ENCODE measurements around the gene LLCFC1.

LLCFC1 gene

DNA sequence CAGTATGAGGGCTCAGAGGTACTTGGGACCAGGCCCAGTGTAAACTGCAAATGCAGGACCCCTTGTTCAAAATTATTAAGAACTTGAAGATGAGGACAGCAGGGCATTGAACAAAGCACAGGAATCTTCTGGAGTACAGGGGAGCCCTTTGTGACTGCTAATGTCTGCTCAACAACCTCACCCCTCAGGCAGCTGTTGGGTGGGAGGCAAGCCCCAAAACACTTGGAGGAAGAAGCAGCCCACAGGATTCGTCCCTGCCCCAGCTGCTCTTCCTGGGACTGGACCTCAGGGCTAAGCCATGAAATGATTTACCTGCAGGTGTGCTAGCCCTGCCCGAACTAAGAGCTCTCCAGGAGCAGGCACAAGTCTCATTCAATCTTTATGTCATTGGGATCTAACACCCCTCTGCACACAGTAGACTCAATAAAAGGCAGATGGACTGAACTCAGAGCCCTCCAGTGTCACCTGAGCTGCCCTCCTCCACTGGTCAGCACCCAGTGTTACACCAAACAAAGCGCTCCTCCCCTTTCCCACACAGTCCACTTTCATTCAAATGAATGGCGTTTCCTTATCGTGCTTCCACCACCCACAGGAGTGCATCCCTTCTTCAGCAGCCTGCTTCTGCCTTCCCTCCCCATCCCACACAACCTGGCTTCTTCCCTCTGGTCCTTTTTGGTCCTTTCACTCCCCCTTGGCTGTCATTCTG lies 6.7 kb upstream of the LLCFC1 start:
- TF ChIP-seq Cebpa-rat (IDR thresholded peaks at IDR 0.05) = no peak
- H4K20me1 ChIP-seq = no peaks in the 10 kb centered on the region

DNA sequence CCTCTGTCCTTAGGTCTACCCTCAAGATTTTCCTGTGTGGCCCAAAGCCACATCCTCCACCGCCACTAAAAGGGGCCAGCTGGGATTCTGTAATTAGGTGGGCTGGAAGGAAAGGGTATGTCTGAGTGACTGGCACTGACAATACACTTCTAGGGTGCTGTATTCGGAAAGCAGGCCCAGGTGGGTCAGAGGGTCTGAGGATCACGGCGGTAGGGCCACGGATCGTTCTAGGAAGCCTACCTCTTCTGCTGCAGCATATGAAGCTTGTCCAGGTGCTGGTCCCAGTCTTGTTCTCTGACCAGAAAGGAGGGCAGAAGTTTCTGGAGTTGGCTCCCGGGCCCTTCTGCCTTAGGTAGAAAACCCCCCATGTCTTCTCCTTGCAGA lies 6.2 kb upstream of the LLCFC1 start:
- Histone ChIP-seq H3K36me3 (peaks cover 0 to 2% (median 0%) of the 10 kb centered on the region in 11 experiments; a peak in 1 of 22 replicates), H3K4me2 (peak overlapping the region; percentile 10 to 80 (median 67); a peak in 20 of 22 replicates), H4K20me1 (no peaks in the 10 kb centered on the region), H3K9ac (no peak overlapping the region), H3K4me1 (peaks cover 21 to 34% (median 31%) of the 10 kb centered on the region in 10 experiments), H3K4me3 (no peak overlapping the region), H3K27me3 (no peaks in the 10 kb centered on the region), H3K27ac (no peak overlapping the region; a peak in 1 of 22 replicates), H3K9me3 (replicated peaks in 1 of 11) (peaks cover 8 to 31% (median 20%) of the 10 kb centered on the region in 11 experiments)
- TF ChIP-seq Cebpa-rat (IDR thresholded peaks at IDR 0.05) = no peak

More for the DNA sequence above, 6.7 kb upstream of the LLCFC1 start:
- H3K27ac ChIP-seq = no peak overlapping the region
- H3K9me3 ChIP-seq (replicated peaks in 1 of 11) = peaks cover 13 to 36% (median 25%) of the 10 kb centered on the region in 11 experiments
- H3K4me3 ChIP-seq = no peak overlapping the region
- H3K36me3 ChIP-seq = peaks cover 0 to 6% (median 0%) of the 10 kb centered on the region in 11 experiments; a peak in 1 of 22 replicates
- no peaks in the 10 kb centered on the region for H3K27me3 ChIP-seq
- no peak overlapping the region for H3K9ac ChIP-seq
- H3K4me2 ChIP-seq = peak overlapping the region; percentile 10 to 80 (median 67); a peak in 21 of 22 replicates
- peaks cover 26 to 39% (median 36%) of the 10 kb centered on the region in 10 experiments for H3K4me1 ChIP-seq

GRCh38 chr7:142933624-142934023 lies 5.7 kb upstream of the LLCFC1 start, which contains the start of gene TRPV5:
TSS of gene TRPV5 (minus strand) at chr7:142933746. CDS start at chr7:142933459, 287 bp downstream.
- no peaks in the 10 kb centered on the region for H3K27me3 ChIP-seq
- peak within 1 kb of the TSS; percentile 30 to 80 (median 67); a peak in 21 of 22 replicates for H3K4me2 ChIP-seq
- H3K27ac ChIP-seq = peak within 1 kb of the TSS in 1 of 11 experiments; percentile 12; a peak in 1 of 22 replicates

GRCh38 chr7:142934056-142934455 lies 5.2 kb upstream of the LLCFC1 start:
- H3K9ac ChIP-seq = peak overlapping the region in 1 of 11 experiments; percentile 21; a peak in 1 of 22 replicates
- H3K4me3 ChIP-seq = no peak overlapping the region
- peaks cover 11 to 29% (median 23%) of the 10 kb centered on the region in 10 experiments for H3K4me1 ChIP-seq
- TF ChIP-seq Cebpa-rat (IDR thresholded peaks at IDR 0.05) = no peak
- no peaks in the 10 kb centered on the region for H3K27me3 ChIP-seq
- 0 out of 22 replicates have a peak overlapping the region, but pooled peaks of 1 of the 11 experiments have one; percentile 12 for H3K27ac ChIP-seq
- no peaks in the 10 kb centered on the region; a peak in 1 of 22 replicates for H3K36me3 ChIP-seq
- H4K20me1 ChIP-seq = no peaks in the 10 kb centered on the region
- H3K9me3 ChIP-seq (replicated peaks in 1 of 11) = peaks cover 0 to 21% (median 10%) of the 10 kb centered on the region in 11 experiments; a peak in 17 of 22 replicates
- peak overlapping the region; percentile 30 to 80 (median 67); a peak in 19 of 22 replicates for H3K4me2 ChIP-seq

More at GRCh38 chr7:142933624-142934023, 5.7 kb upstream of the LLCFC1 start, which contains the start of gene TRPV5:
- peaks cover 16 to 29% (median 26%) of the 10 kb centered on the region in 10 experiments for H3K4me1 ChIP-seq
- H3K36me3 ChIP-seq = no peaks in the 10 kb centered on the region; a peak in 1 of 22 replicates
- peak within 1 kb of the TSS in 1 of 11 experiments; percentile 21; a peak in 1 of 22 replicates for H3K9ac ChIP-seq
- TF ChIP-seq Cebpa-rat (IDR thresholded peaks at IDR 0.05) = no peak
- H3K4me3 ChIP-seq = no peak within 1 kb of the TSS
- no peaks in the 10 kb centered on the region for H4K20me1 ChIP-seq
- H3K9me3 ChIP-seq (replicated peaks in 1 of 11) = peaks cover 2 to 25% (median 15%) of the 10 kb centered on the region in 11 experiments; a peak in 20 of 22 replicates

GRCh38 chr7:142935941-142936565 lies 3.2 kb upstream of the LLCFC1 start:
- H3K4me1 ChIP-seq = peaks cover 11 to 36% (median 24%) of the 10 kb centered on the region in 10 experiments
- no peak overlapping the region for H3K9ac ChIP-seq
- no peak overlapping the region for H3K4me2 ChIP-seq
- no peak for TF ChIP-seq Cebpa-rat (IDR thresholded peaks at IDR 0.05)
- H3K9me3 ChIP-seq (replicated peaks in 1 of 11) = peaks cover 0 to 4% (median 0%) of the 10 kb centered on the region in 11 experiments; a peak in 1 of 22 replicates
- H4K20me1 ChIP-seq = no peaks in the 10 kb centered on the region
- H3K27ac ChIP-seq = no peak overlapping the region
- no peak overlapping the region for H3K4me3 ChIP-seq
- H3K36me3 ChIP-seq = no peaks in the 10 kb centered on the region
- H3K27me3 ChIP-seq = no peaks in the 10 kb centered on the region

- H3K36me3 ChIP-seq = no peaks in the 10 kb centered on the region
- H3K27me3 ChIP-seq = no peaks in the 10 kb centered on the region
- no peak overlapping the region for H3K27ac ChIP-seq
- peaks cover 7 to 19% (median 9%) of the 10 kb centered on the region in 10 experiments for H3K4me1 ChIP-seq
- H3K4me3 ChIP-seq = no peak overlapping the region
- no peak overlapping the region for H3K9ac ChIP-seq
- H3K9me3 ChIP-seq (replicated peaks in 1 of 11) = peaks cover 0 to 16% (median 0%) of the 10 kb centered on the region in 11 experiments; a peak in 4 of 22 replicates
- no peak overlapping the region for H3K4me2 ChIP-seq
- TF ChIP-seq Cebpa-rat (IDR thresholded peaks at IDR 0.05) = no peak
- no peaks in the 10 kb centered on the region for H4K20me1 ChIP-seq
Observed at GRCh38 chr7:142938611-142939010, 673 bp upstream of the LLCFC1 start.

GRCh38 chr7:142940966-142941535 lies 1.8 kb downstream of the LLCFC1 start:
- TF ChIP-seq Cebpa-rat (IDR thresholded peaks at IDR 0.05) = no peak
- peaks cover 0 to 13% (median under 1%) of the 10 kb centered on the region in 10 experiments; a peak in 9 of 20 replicates for H3K4me1 ChIP-seq
- H3K9ac ChIP-seq = no peak overlapping the region
- H3K4me3 ChIP-seq = no peak overlapping the region
- no peak overlapping the region for H3K27ac ChIP-seq
- H4K20me1 ChIP-seq = no peaks in the 10 kb centered on the region
- peaks cover 0 to 16% (median 0%) of the 10 kb centered on the region in 11 experiments; a peak in 4 of 22 replicates for H3K9me3 ChIP-seq (replicated peaks in 1 of 11)
- H3K36me3 ChIP-seq = no peaks in the 10 kb centered on the region
- H3K27me3 ChIP-seq = no peaks in the 10 kb centered on the region
- no peak overlapping the region for H3K4me2 ChIP-seq

DNA sequence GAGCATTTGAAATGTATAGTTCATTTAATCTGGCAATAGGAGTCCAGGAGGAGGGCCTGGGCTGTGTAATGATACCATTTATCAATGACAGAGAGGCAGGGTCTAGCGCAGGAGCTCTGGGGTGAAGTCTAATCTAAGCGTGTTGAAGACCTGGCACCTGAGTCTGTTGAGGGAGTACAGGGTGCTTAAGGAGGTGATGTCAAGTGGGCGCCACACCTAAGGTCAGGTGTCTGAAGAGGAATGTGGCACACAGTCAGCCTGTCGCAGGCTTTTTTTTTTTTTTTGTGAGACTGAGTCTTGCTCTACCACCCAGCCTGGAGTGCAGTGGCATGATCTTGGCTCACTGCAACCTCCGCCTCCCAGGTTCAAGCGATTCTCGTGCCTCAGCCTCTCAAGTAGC lies 2.3 kb downstream of the LLCFC1 start:
- H3K36me3 ChIP-seq = no peaks in the 10 kb centered on the region
- H3K4me2 ChIP-seq = no peak overlapping the region
- peaks cover 0 to 16% (median 0%) of the 10 kb centered on the region in 11 experiments; a peak in 4 of 22 replicates for H3K9me3 ChIP-seq (replicated peaks in 1 of 11)
- H3K4me1 ChIP-seq = peaks cover 0 to 17% (median 3%) of the 10 kb centered on the region in 10 experiments; a peak in 10 of 20 replicates
- no peak overlapping the region for H3K4me3 ChIP-seq
- H3K9ac ChIP-seq = no peak overlapping the region
- TF ChIP-seq Cebpa-rat (IDR thresholded peaks at IDR 0.05) = no peak
- no peaks in the 10 kb centered on the region for H4K20me1 ChIP-seq
- H3K27me3 ChIP-seq = no peaks in the 10 kb centered on the region
- H3K27ac ChIP-seq = no peak overlapping the region

All from BLaER1 treated with 17β-estradiol and CSF1 and Interleukin-3, amounts not matched to agents 10 nM and 100 nM (cell line).